Transverse colon (tissue), 4 donors: ENCODE measurements around the gene BTBD1. TPM values are rescaled to one million over a fixed set of nuclear protein-coding genes. Genes with fewer than 3 reads are reported as not detected.

ENCODE experiments used
- DNase-seq: peaks from one replicate; pipeline ENCODE4 v3.0.0-alpha.2; 2019
- H3K27ac ChIP-seq, 4 donors: fragments of 200-600 bp; sonication (generic); 2 replicates each; pipeline ENCODE4 v1.5.1; 2016 to 2018; ENCODE audit warnings: inconsistent platforms in 4 of 4
- H3K27me3 ChIP-seq: fragments of 200-600 bp; sonication (generic); 2 replicates; pipeline ENCODE4 v1.5.1; 2017; ENCODE audit warnings: inconsistent platforms
- H3K36me3 ChIP-seq, 4 donors: fragments of 200-600 bp; sonication (generic); 2 replicates each; pipeline ENCODE4 v1.5.1; 2017 to 2019; ENCODE audit warnings: inconsistent platforms in 4 of 4
- H3K4me1 ChIP-seq, 4 donors: fragments of 200-600 bp; sonication (generic); 2 replicates each; pipeline ENCODE4 v1.5.1; 2017 to 2020; ENCODE audit warnings: inconsistent platforms in 4 of 4
- H3K4me3 ChIP-seq, 4 donors: fragments of 200-600 bp; sonication (generic); 1 replicate in 1 of 4; 2 replicates in 3 of 4; pipeline versions ENCODE4 v1.5.1 to v1.6.1; 2017 to 2019; ENCODE audit warnings: inconsistent platforms in 4 of 4
- H3K9me3 ChIP-seq, 2 donors: fragments of 200-600 bp; sonication (generic); 2 replicates each; pipeline ENCODE4 v1.5.1; 2017 to 2019; ENCODE audit warnings: inconsistent platforms in 2 of 2
- CTCF ChIP-seq, 5 experiments: fragments of 200-600 bp in 3 of 5; fragments of 450-650 bp in 2 of 5; sonication (generic) in 3 of 5; IDR thresholded peaks; 1 replicate in 2 of 5; 2 replicates in 3 of 5; pipeline ENCODE4 v1.5.1; 2016 to 2017; ENCODE audit warnings: antibody characterized with exemption in 5 of 5, inconsistent platforms in 3 of 5, mild to moderate bottlenecking in 2 of 5, moderate library complexity in 1 of 5
- EP300 ChIP-seq: sonication (generic); formaldehyde crosslinking; IDR thresholded peaks from one replicate; pipeline ENCODE4 v1.6.1; 2017; ENCODE audit warnings: antibody characterized with exemption, low read depth
- POLR2A ChIP-seq: fragments of 450-650 bp; IDR thresholded peaks from one replicate; pipeline ENCODE4 v1.6.1; 2016; ENCODE audit warnings: antibody characterized with exemption, mild to moderate bottlenecking, moderate library complexity
- POLR2AphosphoS5 ChIP-seq, 3 donors: sonication (generic); formaldehyde crosslinking; IDR thresholded peaks; one replicate each; pipeline ENCODE4 v1.6.1; 2016; ENCODE audit warnings: antibody characterized with exemption in 3 of 3
- WGBS, 2 donors: methylation state at CpG; one replicate each; pipeline ENCODE4 v1.1.5; 2018; ENCODE audit warnings: low coverage in 1 of 2; 5-methylcytosine and 5-hydroxymethylcytosine counted together
- in situ Hi-C, 4 donors: fragments of 200-750 bp; cut with MboI; loops; one replicate each; pipeline versions ENCODE4 v1.15.0 to v1.15.1; 2017; ENCODE audit warnings: low sequenced_read_pairs in 3 of 4, low pct_ligation_motif_present in 1 of 4, low pct_unique_long_range_greater_than_20kb in 1 of 4
- intact Hi-C: fragments of 100-400 bp; cut with DNase I; formaldehyde crosslinking; loops from one replicate; pipeline ENCODE4 v1.15.1; 2023; ENCODE audit warnings: low total_unique reads
- total RNA-seq, 4 donors: library from RNA; depleted of rRNA; stranded (reverse); fragments of >200 nt; gene quantifications; one replicate each; pipeline ENCODE4 v1.1.0, GENCODE V29; 2016

BTBD1 gene
- total RNA-seq, result 10 to 100 TPM; 65.7 to 96.1 (median 74.1) TPM

DNA sequence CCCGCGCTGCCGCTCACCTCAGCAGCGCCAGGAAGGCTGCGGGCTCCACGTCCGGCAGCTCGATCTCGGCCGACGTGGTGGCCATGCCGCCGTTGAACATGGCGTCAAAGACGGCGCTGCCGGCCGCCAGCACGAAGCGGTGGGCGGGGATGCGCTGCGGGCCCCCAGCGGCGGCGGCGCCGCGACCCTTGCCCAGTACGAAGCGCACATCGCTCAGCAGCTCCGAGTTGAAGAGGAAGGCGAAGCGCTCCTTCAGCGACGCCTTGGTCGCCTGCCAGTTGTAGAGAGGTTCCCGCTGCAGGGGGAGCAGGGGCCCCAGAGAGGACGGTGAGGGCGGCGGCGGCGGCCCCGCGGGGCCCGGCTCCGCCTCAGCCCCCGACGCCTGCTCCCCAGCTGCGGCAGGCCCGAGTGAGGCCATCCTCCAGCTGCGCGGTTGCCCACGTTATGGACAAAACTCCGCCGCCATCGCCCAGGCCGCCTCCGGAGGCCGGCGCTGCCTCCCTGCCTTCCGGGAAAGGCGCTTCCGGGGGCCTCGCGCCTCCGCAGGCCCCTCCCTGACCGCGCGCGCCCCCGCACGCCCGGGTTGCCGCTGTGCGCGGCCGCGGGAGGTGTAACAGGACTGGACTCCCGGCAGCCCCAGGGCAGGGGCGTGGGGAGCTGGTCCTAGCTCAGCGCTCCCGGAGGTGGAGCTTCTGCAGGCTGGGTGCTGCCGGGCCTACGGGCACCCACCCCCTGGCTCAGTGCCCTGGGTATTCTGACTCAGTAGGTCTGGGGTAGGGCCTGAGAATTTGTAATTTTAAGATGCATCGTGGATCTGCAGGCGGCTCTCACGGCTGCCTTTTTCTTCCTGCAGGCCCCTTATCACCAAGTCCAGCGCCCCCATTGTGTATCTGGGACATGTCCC, at the start of gene BTBD1:
Gene BTBD1, minus strand, starts transcription at position 519 of the 904 bp plus-strand sequence. Its CDS starts 101 bp downstream, at position 418.
- WGBS, 2 donors, result 0% methylated on average over 72 of the region's 90 CpGs; no CpG with 5 or more reads in 1 of the 2 donors
- peak within 1 kb of the TSS; percentile 77 to 97 (median 89) for H3K4me3 ChIP-seq
- no peaks in the 10 kb centered on the region for H3K36me3 ChIP-seq
- H3K27ac ChIP-seq, result peak within 1 kb of the TSS; percentile 97 to 99 (median 98)
- intact Hi-C loops, result no loop called here
- TF ChIP-seq CTCF (IDR thresholded peaks at IDR 0.05) (peak in 1 of 5 experiments; percentile 4), EP300 (no peak), POLR2AphosphoS5 (IDR thresholded peaks at IDR 0.05) (peak; percentile 89 to 96 (median 96)), POLR2A (peak; percentile 92)
- DNase-seq, result peak; percentile 93
- in situ Hi-C loops, result no loop called here
- H3K4me1 ChIP-seq, result peaks cover 19 to 44% (median 40%) of the 10 kb centered on the region in 4 donors
- no peaks in the 10 kb centered on the region for H3K9me3 ChIP-seq
- H3K27me3 ChIP-seq, result no peaks in the 10 kb centered on the region

GRCh38 chr15:83115831-83116565, 48.9 kb upstream of the BTBD1 start:
- no peaks in the 10 kb centered on the region for H3K27me3 ChIP-seq
- no peaks in the 10 kb centered on the region for H3K4me1 ChIP-seq
- H3K36me3 ChIP-seq, result no peaks in the 10 kb centered on the region
- WGBS, 2 donors, result 85 to 94% methylated on average over 3 to 11 of the region's 11 CpGs
- H3K9me3 ChIP-seq, result no peaks in the 10 kb centered on the region
- intact Hi-C loops, result no loop called here
- H3K27ac ChIP-seq, result no peak overlapping the region
- no peak for DNase-seq
- in situ Hi-C loops, result no loop called here
- no peak for TF ChIP-seq EP300
- no peak overlapping the region for H3K4me3 ChIP-seq

DNA sequence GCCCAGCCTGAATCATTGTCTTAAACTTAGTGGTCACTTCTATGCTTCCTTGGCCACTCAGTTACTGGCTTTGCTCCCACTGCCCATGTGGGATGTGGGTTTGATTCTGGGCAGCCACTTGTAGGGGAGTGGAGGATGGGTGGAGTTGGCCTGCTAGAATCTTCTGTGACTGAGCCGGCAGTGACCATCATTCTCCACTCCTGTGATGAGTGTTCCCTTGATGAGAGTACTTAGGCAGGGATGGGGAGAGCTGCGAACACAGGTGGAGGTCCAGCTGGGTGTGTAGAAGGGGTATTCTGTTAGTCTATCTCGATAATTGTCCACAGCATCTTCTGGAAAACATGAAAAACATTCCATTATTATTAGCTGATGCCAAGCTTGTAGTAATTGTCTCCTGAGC, 48.4 kb upstream of the BTBD1 start:
- no peak overlapping the region for H3K4me3 ChIP-seq
- H3K27ac ChIP-seq, result no peak overlapping the region
- peaks cover 4% of the 10 kb centered on the region for H3K27me3 ChIP-seq
- in situ Hi-C loops, result no loop called here
- no peak for DNase-seq
- H3K36me3 ChIP-seq, result no peaks in the 10 kb centered on the region
- no peaks in the 10 kb centered on the region for H3K4me1 ChIP-seq
- H3K9me3 ChIP-seq, result no peaks in the 10 kb centered on the region
- 91 to 100% methylated on average over 1 to 3 of the region's 3 CpGs for WGBS, 2 donors
- no peak for TF ChIP-seq POLR2AphosphoS5 (IDR thresholded peaks at IDR 0.05)
- TF ChIP-seq CTCF (IDR thresholded peaks at IDR 0.05), result no peak
- intact Hi-C loops, result no loop called here

- TF ChIP-seq POLR2AphosphoS5 (IDR thresholded peaks at IDR 0.05) (no peak), CTCF (IDR thresholded peaks at IDR 0.05) (no peak), POLR2A (no peak), EP300 (no peak)
- Histone ChIP-seq H3K27me3 (peaks cover 9% of the 10 kb centered on the region), H3K27ac (no peak overlapping the region), H3K4me3 (no peak overlapping the region), H3K4me1 (no peaks in the 10 kb centered on the region), H3K9me3 (no peaks in the 10 kb centered on the region), H3K36me3 (no peaks in the 10 kb centered on the region)
- no peak for DNase-seq
- intact Hi-C loops (no loop called here), in situ Hi-C loops (no loop called here)
- WGBS, 2 donors, result 81 to 92% methylated on average over 6 of the region's 6 CpGs
Measured at GRCh38 chr15:83114856-83115255, 47.8 kb upstream of the BTBD1 start.
